Gastroesophageal sphincter (tissue), 4 donors: Measurements from ENCODE around the gene CEBPB. TPM values are rescaled to one million over a fixed set of nuclear protein-coding genes. Genes with fewer than 3 reads are reported as not detected.

Source experiments
- ATAC-seq: fragments of 150-250 bp; one replicate; pipeline ENCODE4 v1.9.1; 2016; ENCODE audit warnings: mild to moderate bottlenecking, moderate library complexity
- H3K27ac ChIP-seq, 4 donors: fragments of 200-600 bp; sonication (generic) in 3 of 4; 1 replicate in 3 of 4; 2 replicates in 1 of 4; pipeline ENCODE4 v1.5.1; 2016 to 2019
- H3K27me3 ChIP-seq: fragments of 200-600 bp; sonication (generic); one replicate; pipeline ENCODE4 v1.5.1; 2019
- H3K36me3 ChIP-seq, 2 donors: fragments of 200-600 bp; sonication (generic); one replicate each; pipeline ENCODE4 v1.5.1; 2019; ENCODE audit warnings: control low read depth in 1 of 2
- H3K4me1 ChIP-seq, 3 donors: fragments of 200-600 bp; sonication (generic); 1 replicate in 2 of 3; 2 replicates in 1 of 3; pipeline ENCODE4 v1.5.1; 2016 to 2019; ENCODE audit warnings: control low read depth in 2 of 3
- H3K4me3 ChIP-seq, 2 donors: fragments of 200-600 bp; sonication (generic); one replicate each; pipeline ENCODE4 v1.5.1; 2019; ENCODE audit warnings: mild to moderate bottlenecking in 1 of 2, moderate library complexity in 1 of 2
- H3K9me3 ChIP-seq, 3 donors: fragments of 200-600 bp; sonication (generic); one replicate each; pipeline ENCODE4 v1.5.1; 2017 to 2019; ENCODE audit warnings: control low read depth in 2 of 3
- CTCF ChIP-seq, 4 experiments: fragments of 200-600 bp in 2 of 4; fragments of 450-650 bp in 2 of 4; sonication (generic) in 1 of 4; IDR thresholded peaks; one replicate each; pipeline ENCODE4 v1.5.1; 2017 to 2019; ENCODE audit warnings: antibody characterized with exemption in 4 of 4, mild to moderate bottlenecking in 2 of 4, moderate library complexity in 2 of 4
- EP300 ChIP-seq: sonication (generic); formaldehyde crosslinking; IDR thresholded peaks from one replicate; pipeline ENCODE4 v1.6.1; 2017; ENCODE audit warnings: antibody characterized with exemption, mild to moderate bottlenecking
- POLR2A ChIP-seq, 2 donors: fragments of 450-650 bp; IDR thresholded peaks; one replicate each; pipeline ENCODE4 v1.6.1; 2017; ENCODE audit warnings: antibody characterized with exemption in 2 of 2, mild to moderate bottlenecking in 2 of 2, moderate library complexity in 1 of 2
- POLR2AphosphoS5 ChIP-seq: sonication (generic); formaldehyde crosslinking; IDR thresholded peaks from one replicate; pipeline ENCODE4 v1.6.1; 2017; ENCODE audit warnings: antibody characterized with exemption
- WGBS, 2 donors: methylation state at CpG; one replicate each; pipeline ENCODE4 v1.1.5; 2018; ENCODE audit warnings: low coverage in 1 of 2; 5-methylcytosine and 5-hydroxymethylcytosine counted together
- total RNA-seq, 4 donors: library from RNA; depleted of rRNA; stranded (reverse); fragments of >200 nt; gene quantifications; one replicate each; pipeline ENCODE4 v1.1.0, GENCODE V29; 2016

Gene CEBPB
- total RNA-seq, 4 donors from 2014 or later = 85.2 to 125 (median 108) TPM

- TF ChIP-seq POLR2A (IDR thresholded peaks at IDR 0.05) = no peak
- no peak for TF ChIP-seq POLR2AphosphoS5
- no peak overlapping the region for H3K27ac ChIP-seq
- ATAC-seq = no peak
- peaks cover 0 to 5% (median 0%) of the 10 kb centered on the region in 3 donors for H3K9me3 ChIP-seq
- no peaks in the 10 kb centered on the region for H3K4me1 ChIP-seq
- no peaks in the 10 kb centered on the region for H3K36me3 ChIP-seq
- WGBS, 2 donors = 38 to 53% methylated on average over 4 to 7 of the region's 8 CpGs
- H3K4me3 ChIP-seq = no peak overlapping the region
- H3K27me3 ChIP-seq = no peaks in the 10 kb centered on the region
These were observed 24.6 kb downstream of the CEBPB start for GRCh38 chr20:50215101-50215690.

GRCh38 chr20:50215926-50216325 is 25.3 kb downstream of the CEBPB start:
- no peak overlapping the region for H3K4me3 ChIP-seq
- no peak overlapping the region for H3K27ac ChIP-seq
- H3K27me3 ChIP-seq = no peaks in the 10 kb centered on the region
- no peak for ATAC-seq
- H3K4me1 ChIP-seq = no peaks in the 10 kb centered on the region
- 94% methylated on average over 2 of the region's 9 CpGs; no CpG with 5 or more reads in 1 of the 2 donors for WGBS, 2 donors
- peaks cover 0 to 5% (median 0%) of the 10 kb centered on the region in 3 donors for H3K9me3 ChIP-seq
- no peak for TF ChIP-seq CTCF (IDR thresholded peaks at IDR 0.05)
- H3K36me3 ChIP-seq = no peaks in the 10 kb centered on the region

GRCh38 chr20:50216543-50217206 is 26.0 kb downstream of the CEBPB start:
- no CpG with 5 or more reads among the region's 4 CpGs for WGBS, 2 donors
- Histone ChIP-seq H3K4me3 (no peak overlapping the region), H3K4me1 (no peaks in the 10 kb centered on the region), H3K27me3 (no peaks in the 10 kb centered on the region), H3K27ac (no peak overlapping the region), H3K9me3 (peaks cover 0 to 5% (median 0%) of the 10 kb centered on the region in 3 donors), H3K36me3 (no peaks in the 10 kb centered on the region)
- no peak for TF ChIP-seq POLR2A (IDR thresholded peaks at IDR 0.05)
- TF ChIP-seq EP300 = no peak
- no peak for TF ChIP-seq POLR2AphosphoS5
- no peak for TF ChIP-seq CTCF (IDR thresholded peaks at IDR 0.05)
- no peak for ATAC-seq

- Histone ChIP-seq H3K27me3 (no peaks in the 10 kb centered on the region), H3K27ac (no peak overlapping the region), H3K36me3 (no peaks in the 10 kb centered on the region), H3K4me3 (no peak overlapping the region), H3K9me3 (peaks cover 0 to 5% (median 0%) of the 10 kb centered on the region in 3 donors), H3K4me1 (no peaks in the 10 kb centered on the region)
- no peak for TF ChIP-seq POLR2A (IDR thresholded peaks at IDR 0.05)
- TF ChIP-seq CTCF (IDR thresholded peaks at IDR 0.05) = no peak
- TF ChIP-seq POLR2AphosphoS5 = no peak
- no peak for TF ChIP-seq EP300
- WGBS, 2 donors = 97% methylated on average over 10 of the region's 14 CpGs; no CpG with 5 or more reads in 1 of the 2 donors
- ATAC-seq = no peak
These were observed 26.7 kb downstream of the CEBPB start for GRCh38 chr20:50217207-50217949.

- Histone ChIP-seq H3K9me3 (peaks cover 0 to 7% (median 0%) of the 10 kb centered on the region in 3 donors), H3K4me3 (no peak overlapping the region), H3K27me3 (no peaks in the 10 kb centered on the region), H3K27ac (no peak overlapping the region), H3K36me3 (no peaks in the 10 kb centered on the region), H3K4me1 (peaks cover 0 to 14% (median 0%) of the 10 kb centered on the region in 3 donors)
- ATAC-seq = no peak
- WGBS, 2 donors = 100% methylated on average over 1 of the region's 5 CpGs
- TF ChIP-seq POLR2A (IDR thresholded peaks at IDR 0.05) (no peak), CTCF (IDR thresholded peaks at IDR 0.05) (no peak), POLR2AphosphoS5 (no peak), EP300 (no peak)
These were observed 28.4 kb downstream of the CEBPB start for GRCh38 chr20:50218987-50219435.
